Naive thymus-derived CD8-positive, alpha-beta T cell (primary cell): Measurements from ENCODE around the gene OST4. TPM values are rescaled to one million over a fixed set of nuclear protein-coding genes. Genes with fewer than 3 reads are reported as not detected.

Source experiments
- ATAC-seq, 2 donors: fragments of 150-1000 bp; cut with Tn5 transposase in 1 of 2; sonication (Bioruptor Pico), chemical (Tn5 transposase) in 1 of 2; 1 replicate in 1 of 2; 2 replicates in 1 of 2; pipeline ENCODE4 v1.10.0; 2021; ENCODE audit warnings: mild to moderate bottlenecking in 2 of 2, moderate library complexity in 2 of 2
- POLR2A ChIA-PET: fragments of 350-600 bp; sonication (Branson Sonifier 250); formaldehyde crosslinking; loops from one replicate; lab custom pipeline; 2021; ENCODE audit warnings: antibody characterized with exemption; lab: Charles Lee
- DNase-seq, 10 donors: peaks; one replicate each; pipeline versions ENCODE4 v3.0.0 to v3.0.0-alpha.2; 2020 to 2022
- H3K27ac Mint-ChIP-seq, 10 donors: one replicate each; pipeline ENCODE4 v1.8.0; 2020 to 2022; ENCODE audit warnings: mild to moderate bottlenecking in 10 of 10, mixed read lengths in 10 of 10, moderate library complexity in 4 of 10, inconsistent platforms in 1 of 10
- H3K27me3 Mint-ChIP-seq, 5 donors: one replicate each; pipeline ENCODE4 v1.8.0; 2021 to 2022; ENCODE audit warnings: mixed read lengths in 5 of 5
- H3K36me3 Mint-ChIP-seq, 3 donors: one replicate each; pipeline ENCODE4 v1.8.0; 2020 to 2022; ENCODE audit warnings: mixed read lengths in 3 of 3, mild to moderate bottlenecking in 2 of 3, inconsistent platforms in 1 of 3
- H3K4me1 Mint-ChIP-seq, 4 donors: one replicate each; pipeline ENCODE4 v1.8.0; 2021 to 2022; ENCODE audit warnings: mixed read lengths in 4 of 4
- H3K4me3 Mint-ChIP-seq, 10 donors: one replicate each; pipeline ENCODE4 v1.8.0; 2020 to 2022; ENCODE audit warnings: mild to moderate bottlenecking in 10 of 10, mixed read lengths in 10 of 10, moderate library complexity in 6 of 10, inconsistent platforms in 1 of 10
- H3K9me3 Mint-ChIP-seq, 9 donors: one replicate each; pipeline ENCODE4 v1.8.0; 2020 to 2022; ENCODE audit warnings: mixed read lengths in 9 of 9, mild to moderate bottlenecking in 3 of 9, inconsistent platforms in 1 of 9, moderate library complexity in 1 of 9
- polyA plus RNA-seq, 3 donors: library from polyadenylated mRNA; unstranded; fragments of 300-500 nt; fragmentation: Illumina TruSeq; gene quantifications; one replicate each; pipeline ENCODE4 v1.2.3, GENCODE V29; 2021
- total RNA-seq, 8 experiments: library from RNA in 2 of 8; stranded (reverse) in 2 of 8; gene quantifications; one replicate each; pipeline ENCODE4 v1.2.3 and lab custom pipeline; 2021 to 2026

The OST4 gene
- total and polyA plus RNA-seq, 5 experiments from 2014 or later = 246 to 916 (median 827) TPM

- POLR2A ChIA-PET = interaction anchor here (0.6 kb wide), 2 partner anchors 16 to 230 kb away, joined by 4 to 5 read pairs; no protein-coding TSS in a partner anchor
- Mint-ChIP-seq H3K27me3 (peaks cover 0 to 7% (median 2%) of the 10 kb centered on the region in 5 donors), H3K36me3 (no peaks in the 10 kb centered on the region), H3K4me3 (no peak overlapping the region), H3K27ac (no peak overlapping the region), H3K4me1 (peaks cover 4 to 17% (median 12%) of the 10 kb centered on the region in 4 donors), H3K9me3 (no peaks in the 10 kb centered on the region)
- ATAC-seq (no peak), DNase-seq (peak in 1 of 10 donors; percentile 50)
Observed at GRCh38 chr2:27100036-27100435, 28.6 kb upstream of the OST4 start.

GRCh38 chr2:27099334-27099955, 28.0 kb upstream of the OST4 start:
- peaks cover 0 to 5% (median 0%) of the 10 kb centered on the region in 5 donors for H3K27me3 Mint-ChIP-seq
- H3K4me3 Mint-ChIP-seq = no peak overlapping the region
- POLR2A ChIA-PET = interaction anchor here (0.5 to 0.6 kb wide), 2 partner anchors 26 to 231 kb away, joined by 3 to 4 read pairs; no protein-coding TSS in a partner anchor
- no peak for ATAC-seq
- no peaks in the 10 kb centered on the region for H3K9me3 Mint-ChIP-seq
- DNase-seq = peak in 1 of 10 donors; percentile 50
- H3K4me1 Mint-ChIP-seq = peaks cover 3 to 17% (median 12%) of the 10 kb centered on the region in 4 donors
- no peak overlapping the region for H3K27ac Mint-ChIP-seq
- no peaks in the 10 kb centered on the region for H3K36me3 Mint-ChIP-seq

DNA sequence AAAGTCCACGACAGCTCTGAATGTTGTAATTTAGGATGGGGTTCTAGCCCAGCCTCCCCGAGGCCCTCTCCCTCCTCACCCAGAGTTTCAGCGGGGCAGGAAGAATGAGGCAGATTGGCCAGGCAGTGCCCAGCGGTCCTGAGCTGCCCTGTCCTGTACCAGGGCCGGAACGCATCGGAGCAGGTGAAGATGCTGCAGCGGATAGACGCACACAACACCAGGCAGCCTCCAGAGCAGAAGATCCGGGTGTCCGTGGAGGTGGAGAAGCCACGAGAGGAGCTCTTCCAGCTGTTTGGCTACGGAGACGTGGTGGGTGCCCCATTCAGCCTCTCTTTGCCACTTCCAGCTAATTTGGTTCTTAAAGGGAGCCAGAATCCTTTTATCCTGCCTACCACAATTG, 25.9 kb upstream of the OST4 start:
- H3K9me3 Mint-ChIP-seq = no peaks in the 10 kb centered on the region
- peak overlapping the region in 1 of 10 donors; percentile 19 for H3K4me3 Mint-ChIP-seq
- H3K27me3 Mint-ChIP-seq = no peaks in the 10 kb centered on the region
- ATAC-seq (no peak), DNase-seq (peak in 1 of 10 donors; percentile 57)
- H3K27ac Mint-ChIP-seq = no peak overlapping the region
- H3K4me1 Mint-ChIP-seq = peaks cover 3 to 17% (median 12%) of the 10 kb centered on the region in 4 donors
- POLR2A ChIA-PET = no interaction called here
- no peaks in the 10 kb centered on the region for H3K36me3 Mint-ChIP-seq

GRCh38 chr2:27096748-27097297, 25.4 kb upstream of the OST4 start:
- H3K4me3 Mint-ChIP-seq = peak overlapping the region in 3 of 10 donors; percentile 11 to 74 (median 19)
- H3K27me3 Mint-ChIP-seq = no peaks in the 10 kb centered on the region
- no peak for ATAC-seq
- H3K9me3 Mint-ChIP-seq = no peaks in the 10 kb centered on the region
- H3K36me3 Mint-ChIP-seq = no peaks in the 10 kb centered on the region
- peak in 1 of 10 donors; percentile 14 for DNase-seq
- H3K27ac Mint-ChIP-seq = peak overlapping the region in 1 of 10 donors; percentile 62
- H3K4me1 Mint-ChIP-seq = peaks cover 3 to 17% (median 12%) of the 10 kb centered on the region in 4 donors
- POLR2A ChIA-PET = no interaction called here

DNA sequence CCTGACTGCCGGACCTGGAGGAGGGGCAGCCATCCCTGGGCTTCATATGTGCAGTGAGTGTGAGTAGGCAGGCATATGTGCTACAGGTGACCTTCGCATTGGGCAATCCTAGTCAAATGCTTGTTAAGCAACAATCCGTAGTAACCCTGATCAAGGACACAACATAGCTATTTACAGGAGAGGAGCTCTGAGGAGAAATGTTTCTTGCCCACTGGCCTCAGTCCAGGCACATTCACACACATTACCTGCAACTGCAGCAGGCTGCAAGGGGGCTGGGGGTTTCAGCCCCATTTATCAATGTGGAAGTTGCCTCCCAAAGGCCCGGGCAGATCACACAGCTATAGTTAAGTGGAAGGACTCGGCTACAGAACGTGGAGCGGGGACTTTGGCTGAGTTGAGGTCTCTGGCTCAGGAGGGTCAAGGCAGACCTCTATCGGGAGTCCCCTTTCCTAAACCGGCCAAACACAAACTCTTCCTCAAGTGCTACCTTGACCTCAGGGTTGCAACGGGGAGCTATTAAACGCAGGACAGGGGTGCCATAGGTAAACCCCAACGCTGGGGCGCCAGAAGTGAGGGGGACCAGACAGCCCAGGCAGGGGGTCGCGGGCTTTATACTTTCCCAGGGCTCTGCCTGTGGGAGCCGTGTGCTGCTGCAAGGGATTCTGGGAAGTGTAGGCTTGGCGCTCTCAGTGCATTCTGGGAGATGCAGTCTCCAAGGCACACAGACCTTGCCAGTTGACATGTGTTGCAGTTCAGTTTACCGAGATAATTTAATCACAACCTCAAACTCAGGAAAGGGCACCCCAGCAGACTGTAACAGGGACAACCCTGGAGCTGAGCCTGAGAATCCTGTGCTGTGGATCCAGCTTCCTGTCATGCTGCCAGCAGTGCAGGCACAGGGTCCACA, 24.5 kb upstream of the OST4 start:
- DNase-seq (peak in 4 of 10 donors; percentile 34 to 62 (median 40)), ATAC-seq (peak; percentile 71 to 88)
- Mint-ChIP-seq H3K27me3 (no peaks in the 10 kb centered on the region), H3K4me3 (peak overlapping the region; percentile 20 to 82 (median 66)), H3K4me1 (peaks cover 3 to 17% (median 13%) of the 10 kb centered on the region in 4 donors), H3K9me3 (no peaks in the 10 kb centered on the region), H3K27ac (peak overlapping the region in 3 of 10 donors; percentile 51 to 79 (median 59)), H3K36me3 (peaks cover 0 to 1% (median 0%) of the 10 kb centered on the region in 3 donors)
- POLR2A ChIA-PET = interaction anchor here (0.6 to 0.8 kb wide), 2 partner anchors 9 to 63 kb away, joined by 3 to 4 read pairs; partner anchors contain the start of gene KHK

DNA sequence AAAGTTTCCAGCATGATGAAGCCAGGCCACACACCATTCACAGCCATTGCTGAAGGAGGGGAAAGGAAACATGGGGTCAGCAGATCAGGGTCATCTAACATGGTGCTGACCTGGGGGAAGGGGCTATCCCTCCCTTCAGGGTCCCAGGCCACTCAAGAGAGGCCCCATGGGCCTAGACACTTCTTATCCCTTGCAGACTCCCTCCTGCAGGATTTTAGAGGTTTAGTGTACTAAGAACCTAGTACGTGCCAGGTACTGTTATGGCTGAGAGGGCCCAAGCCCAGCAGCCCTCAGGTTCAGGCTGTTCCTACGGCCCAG, 23.9 kb upstream of the OST4 start:
- Mint-ChIP-seq H3K4me3 (peak overlapping the region in 6 of 10 donors; percentile 52 to 75 (median 64)), H3K27ac (peak overlapping the region in 1 of 10 donors; percentile 79), H3K4me1 (peaks cover 3 to 17% (median 13%) of the 10 kb centered on the region in 4 donors), H3K36me3 (peaks cover 0 to 1% (median 0%) of the 10 kb centered on the region in 3 donors), H3K27me3 (no peaks in the 10 kb centered on the region), H3K9me3 (no peaks in the 10 kb centered on the region)
- POLR2A ChIA-PET = interaction anchor here (0.8 kb wide), 1 partner anchor 8 kb away, joined by 4 read pairs; the partner anchor contains the start of gene KHK
- DNase-seq (no peak), ATAC-seq (no peak)

DNA sequence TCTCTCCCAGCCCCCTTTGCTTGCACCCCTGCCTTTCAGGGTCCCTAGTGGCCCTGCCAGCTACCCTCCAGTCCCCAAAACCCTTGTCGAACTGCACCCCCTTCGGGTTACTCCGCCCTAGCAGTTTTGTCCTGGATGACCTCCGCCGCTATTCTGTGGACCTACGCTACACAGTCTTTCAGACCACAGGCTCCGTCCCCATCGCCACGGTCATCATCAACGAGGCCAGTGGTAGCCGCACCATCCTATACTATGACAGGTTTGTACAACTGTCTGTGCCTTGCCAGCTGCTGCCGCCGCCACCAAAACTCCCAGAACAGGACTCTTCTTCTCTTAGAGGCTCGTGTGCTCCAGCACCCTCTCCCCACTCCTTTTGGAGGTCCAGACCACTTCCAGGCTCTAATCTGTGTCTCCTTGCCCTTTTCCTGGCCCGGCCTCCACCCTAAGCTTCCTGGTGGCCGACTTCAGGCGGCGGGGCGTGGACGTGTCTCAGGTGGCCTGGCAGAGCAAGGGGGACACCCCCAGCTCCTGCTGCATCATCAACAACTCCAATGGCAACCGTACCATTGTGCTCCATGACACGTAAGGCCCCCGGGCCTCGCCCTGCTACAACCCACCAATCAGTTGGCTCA, 23.0 kb upstream of the OST4 start:
- no peak for ATAC-seq
- POLR2A ChIA-PET = interaction anchor here (0.8 to 1.5 kb wide), 2 partner anchors 44 to 124 kb away, joined by 3 to 6 read pairs; partner anchors contain the start of gene AGBL5
- Mint-ChIP-seq H3K27me3 (no peaks in the 10 kb centered on the region), H3K4me3 (no peak overlapping the region), H3K36me3 (peaks cover 0 to 1% (median 0%) of the 10 kb centered on the region in 3 donors), H3K27ac (peak overlapping the region in 1 of 10 donors; percentile 37), H3K9me3 (no peaks in the 10 kb centered on the region), H3K4me1 (peaks cover 3 to 17% (median 15%) of the 10 kb centered on the region in 4 donors)
- DNase-seq = peak in 1 of 10 donors; percentile 61

DNA sequence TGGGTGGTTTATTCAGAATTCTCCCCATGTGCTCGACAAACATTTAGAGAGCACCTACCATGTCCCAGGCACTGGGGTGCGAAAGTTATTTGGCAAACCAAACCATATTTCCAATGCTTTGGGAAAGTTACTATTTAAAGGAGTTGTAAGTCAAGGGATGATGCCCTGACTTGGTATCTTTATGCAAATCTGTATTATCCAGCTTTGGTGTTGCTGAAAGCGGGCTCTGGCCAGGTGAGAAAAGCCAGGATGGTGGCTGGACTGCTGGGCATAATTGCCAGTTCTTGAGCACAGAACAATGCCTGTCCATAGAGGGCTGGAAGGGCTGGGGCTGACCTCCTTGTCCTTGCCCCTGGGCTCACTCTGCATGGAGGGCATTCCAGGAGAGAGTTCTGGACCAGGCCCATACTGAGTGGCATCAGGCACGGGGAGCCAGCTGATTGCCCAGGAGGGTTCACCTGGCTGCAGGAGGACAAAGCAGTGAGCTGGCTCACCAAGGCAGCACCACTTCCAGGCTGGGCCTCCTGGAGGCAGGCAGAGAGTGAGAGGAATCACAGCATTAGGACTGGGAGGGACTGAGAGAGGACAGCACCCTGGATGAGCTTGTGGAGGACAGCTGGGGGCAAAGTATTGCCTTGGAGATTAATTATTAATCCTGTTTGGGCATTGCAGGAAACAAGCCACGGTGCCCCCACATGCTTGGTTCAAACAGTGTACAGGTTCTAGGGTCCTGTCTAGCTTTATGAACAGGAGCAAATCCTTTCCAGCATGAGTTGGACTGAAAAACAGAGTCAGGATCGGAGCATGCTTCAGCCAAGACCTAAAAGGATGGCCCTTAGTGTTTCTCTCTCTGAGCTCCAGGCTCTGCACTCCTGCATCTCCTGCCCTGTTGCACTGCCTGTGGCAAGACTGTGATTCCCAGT, 22.2 kb upstream of the OST4 start:
- Mint-ChIP-seq H3K4me1 (peaks cover 3 to 17% (median 16%) of the 10 kb centered on the region in 4 donors), H3K36me3 (peaks cover 0 to 1% (median 0%) of the 10 kb centered on the region in 3 donors), H3K9me3 (no peaks in the 10 kb centered on the region), H3K27ac (no peak overlapping the region), H3K4me3 (no peak overlapping the region), H3K27me3 (no peaks in the 10 kb centered on the region)
- ATAC-seq = no peak
- peak in 1 of 10 donors; percentile 56 for DNase-seq
- POLR2A ChIA-PET = interaction anchor here (0.5 to 1.5 kb wide), 3 partner anchors 20 to 124 kb away, joined by 3 to 6 read pairs (median 3); partner anchors contain the start of gene AGBL5

- Mint-ChIP-seq H3K27ac (no peak overlapping the region), H3K4me3 (no peak overlapping the region), H3K4me1 (peaks cover 3 to 18% (median 16%) of the 10 kb centered on the region in 4 donors), H3K9me3 (no peaks in the 10 kb centered on the region), H3K27me3 (no peaks in the 10 kb centered on the region), H3K36me3 (peaks cover 0 to 1% (median 0%) of the 10 kb centered on the region in 3 donors)
- peak in 1 of 10 donors; percentile 45 for DNase-seq
- POLR2A ChIA-PET = interaction anchor here (0.5 to 1.5 kb wide), 2 partner anchors 20 to 42 kb away, joined by 3 to 6 read pairs; partner anchors contain the start of gene AGBL5
- ATAC-seq = no peak
Observed at GRCh38 chr2:27092696-27093429, 21.4 kb upstream of the OST4 start.
